ENCODE results near the gene DENND4A. TPM values are rescaled to one million over a fixed set of nuclear protein-coding genes. Genes with fewer than 3 reads are reported as not detected.

DENND4A gene
- total RNA-seq, 1 donor from 2014 or later, result 13.9 TPM

GRCh38 chr15:65639509-65639908 lies 152.6 kb downstream of the DENND4A start:
- FAIRE-seq (no peak), DNase-seq (ENCODE audit: low read depth) (no peak)
- Mint-ChIP-seq H3K27me3 (ENCODE audit: low read depth, unreplicated experiment) (peaks cover 6% of the 10 kb centered on the region), H3K9me3 (ENCODE audit: unreplicated experiment) (no peaks in the 10 kb centered on the region), H3K36me3 (ENCODE audit: low read depth, unreplicated experiment) (peaks cover 2% of the 10 kb centered on the region), H3K4me1 (ENCODE audit: low read depth, unreplicated experiment) (peaks cover 10% of the 10 kb centered on the region), H3K4me3 (ENCODE audit: unreplicated experiment) (no peak overlapping the region), H3K27ac (ENCODE audit: unreplicated experiment) (no peak overlapping the region)
- Histone ChIP-seq H2AFZ (ENCODE audit: low read depth, low read length) (no peak overlapping the region), H3K9me3 (ENCODE audit: insufficient read depth, low read depth, low read length) (no peaks in the 10 kb centered on the region), H3K79me2 (ENCODE audit: insufficient read depth, low read length) (no peaks in the 10 kb centered on the region), H3K27me3 (ENCODE audit: insufficient read depth, low read length) (no peaks in the 10 kb centered on the region), H3K4me3 (ENCODE audit: insufficient read depth, low read depth, low read length) (no peak overlapping the region), H4K20me1 (ENCODE audit: insufficient read depth, low read length) (no peaks in the 10 kb centered on the region), H3K4me1 (ENCODE audit: insufficient read depth, low read length) (peaks cover 4% of the 10 kb centered on the region), H3K36me3 (ENCODE audit: insufficient read depth, low read length) (no peaks in the 10 kb centered on the region), H3K4me2 (ENCODE audit: low read length) (no peak overlapping the region), H3K9ac (ENCODE audit: low read length) (no peak overlapping the region), H3K27ac (ENCODE audit: low read depth, low read length) (no peak overlapping the region)
- TF ChIP-seq, protein P1, sequence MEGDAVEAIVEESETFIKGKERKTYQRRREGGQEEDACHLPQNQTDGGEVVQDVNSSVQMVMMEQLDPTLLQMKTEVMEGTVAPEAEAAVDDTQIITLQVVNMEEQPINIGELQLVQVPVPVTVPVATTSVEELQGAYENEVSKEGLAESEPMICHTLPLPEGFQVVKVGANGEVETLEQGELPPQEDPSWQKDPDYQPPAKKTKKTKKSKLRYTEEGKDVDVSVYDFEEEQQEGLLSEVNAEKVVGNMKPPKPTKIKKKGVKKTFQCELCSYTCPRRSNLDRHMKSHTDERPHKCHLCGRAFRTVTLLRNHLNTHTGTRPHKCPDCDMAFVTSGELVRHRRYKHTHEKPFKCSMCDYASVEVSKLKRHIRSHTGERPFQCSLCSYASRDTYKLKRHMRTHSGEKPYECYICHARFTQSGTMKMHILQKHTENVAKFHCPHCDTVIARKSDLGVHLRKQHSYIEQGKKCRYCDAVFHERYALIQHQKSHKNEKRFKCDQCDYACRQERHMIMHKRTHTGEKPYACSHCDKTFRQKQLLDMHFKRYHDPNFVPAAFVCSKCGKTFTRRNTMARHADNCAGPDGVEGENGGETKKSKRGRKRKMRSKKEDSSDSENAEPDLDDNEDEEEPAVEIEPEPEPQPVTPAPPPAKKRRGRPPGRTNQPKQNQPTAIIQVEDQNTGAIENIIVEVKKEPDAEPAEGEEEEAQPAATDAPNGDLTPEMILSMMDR (IDR thresholded peaks at IDR 0.05; ENCODE audit: insufficient read depth, low read depth, low read length), result no peak
- TF ChIP-seq EZH2 (IDR thresholded peaks at IDR 0.05; ENCODE audit: insufficient read depth, low read length), result no peak

DNA sequence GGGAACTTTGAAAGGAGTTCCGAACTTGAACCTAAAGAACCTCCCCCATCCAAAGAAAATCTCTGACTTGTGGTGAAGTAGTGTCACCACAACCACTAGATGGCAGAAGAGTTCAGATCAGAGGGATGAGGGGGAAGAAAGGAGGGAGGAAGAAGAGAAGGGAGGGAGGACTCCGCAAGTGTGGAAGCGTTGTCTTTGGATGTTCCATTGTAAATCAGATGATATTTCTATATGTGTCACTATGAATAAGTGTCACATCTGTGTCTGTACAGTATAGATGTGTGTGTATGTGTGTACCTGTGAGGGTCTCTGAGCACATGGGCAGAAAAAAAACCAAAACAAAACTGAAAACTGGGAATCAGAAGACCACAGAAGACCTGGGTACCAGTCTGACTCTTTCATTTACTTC lies 153.4 kb downstream of the DENND4A start:
- H2AFZ ChIP-seq (ENCODE audit: low read depth, low read length), result no peak overlapping the region

DNA sequence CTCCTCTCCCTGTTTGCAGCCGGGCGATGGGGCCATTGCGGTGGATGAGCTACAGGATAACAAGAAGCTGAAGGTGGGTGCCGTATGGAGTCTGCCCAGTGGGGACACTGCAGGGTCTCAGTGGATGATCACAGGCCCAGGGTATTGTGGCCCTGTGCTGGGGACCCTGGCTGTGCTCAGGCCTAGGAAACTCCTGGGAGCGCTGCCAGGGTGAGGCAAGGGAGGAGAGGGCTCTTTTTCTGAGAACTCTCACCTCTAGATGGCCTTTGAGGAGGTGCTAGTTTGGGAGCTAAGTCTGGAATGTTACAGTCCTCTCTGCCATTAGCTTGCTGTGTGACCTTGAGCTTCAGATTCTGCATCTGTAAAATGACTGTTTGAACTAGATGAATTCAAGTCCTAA lies 154.0 kb downstream of the DENND4A start:
- Histone ChIP-seq H3K9me3 (ENCODE audit: insufficient read depth, low read depth, low read length) (no peaks in the 10 kb centered on the region), H2AFZ (ENCODE audit: low read depth, low read length) (peak overlapping the region; percentile 20), H3K27me3 (ENCODE audit: insufficient read depth, low read length) (no peaks in the 10 kb centered on the region), H3K4me3 (ENCODE audit: insufficient read depth, low read depth, low read length) (no peak overlapping the region), H3K4me2 (ENCODE audit: low read length) (peak overlapping the region; percentile 60), H3K27ac (ENCODE audit: low read depth, low read length) (no peak overlapping the region), H3K36me3 (ENCODE audit: insufficient read depth, low read length) (no peaks in the 10 kb centered on the region), H3K79me2 (ENCODE audit: insufficient read depth, low read length) (no peaks in the 10 kb centered on the region), H3K9ac (ENCODE audit: low read length) (peak overlapping the region; percentile 36), H3K4me1 (ENCODE audit: insufficient read depth, low read length) (peaks cover 4% of the 10 kb centered on the region), H4K20me1 (ENCODE audit: insufficient read depth, low read length) (no peaks in the 10 kb centered on the region)
- Mint-ChIP-seq H3K4me1 (ENCODE audit: low read depth, unreplicated experiment) (peaks cover 13% of the 10 kb centered on the region), H3K4me3 (ENCODE audit: unreplicated experiment) (no peak overlapping the region), H3K27me3 (ENCODE audit: low read depth, unreplicated experiment) (peaks cover 6% of the 10 kb centered on the region), H3K27ac (ENCODE audit: unreplicated experiment) (no peak overlapping the region), H3K9me3 (ENCODE audit: unreplicated experiment) (no peaks in the 10 kb centered on the region), H3K36me3 (ENCODE audit: low read depth, unreplicated experiment) (no peaks in the 10 kb centered on the region)
- FAIRE-seq, result no peak
- DNase-seq (ENCODE audit: low read depth), result no peak
- TF ChIP-seq, protein P1 (IDR thresholded peaks at IDR 0.05; ENCODE audit: insufficient read depth, low read depth, low read length), result no peak
- no peak for TF ChIP-seq EZH2 (IDR thresholded peaks at IDR 0.05; ENCODE audit: insufficient read depth, low read length)

More for the DNA sequence above, 153.4 kb downstream of the DENND4A start:
- Mint-ChIP-seq H3K27ac (ENCODE audit: unreplicated experiment) (no peak overlapping the region), H3K9me3 (ENCODE audit: unreplicated experiment) (no peaks in the 10 kb centered on the region), H3K36me3 (ENCODE audit: low read depth, unreplicated experiment) (no peaks in the 10 kb centered on the region), H3K4me1 (ENCODE audit: low read depth, unreplicated experiment) (peaks cover 12% of the 10 kb centered on the region), H3K4me3 (ENCODE audit: unreplicated experiment) (no peak overlapping the region), H3K27me3 (ENCODE audit: low read depth, unreplicated experiment) (peaks cover 6% of the 10 kb centered on the region)
- FAIRE-seq, result no peak
- Histone ChIP-seq H3K79me2 (ENCODE audit: insufficient read depth, low read length) (no peaks in the 10 kb centered on the region), H4K20me1 (ENCODE audit: insufficient read depth, low read length) (no peaks in the 10 kb centered on the region), H3K4me2 (ENCODE audit: low read length) (peak overlapping the region; percentile 60), H3K27me3 (ENCODE audit: insufficient read depth, low read length) (no peaks in the 10 kb centered on the region), H3K4me3 (ENCODE audit: insufficient read depth, low read depth, low read length) (no peak overlapping the region), H3K4me1 (ENCODE audit: insufficient read depth, low read length) (peaks cover 4% of the 10 kb centered on the region), H3K36me3 (ENCODE audit: insufficient read depth, low read length) (no peaks in the 10 kb centered on the region), H3K9ac (ENCODE audit: low read length) (peak overlapping the region; percentile 36), H3K9me3 (ENCODE audit: insufficient read depth, low read depth, low read length) (no peaks in the 10 kb centered on the region), H3K27ac (ENCODE audit: low read depth, low read length) (no peak overlapping the region)
- peak; percentile 71 for DNase-seq (ENCODE audit: low read depth)
- TF ChIP-seq, protein P1 (IDR thresholded peaks at IDR 0.05; ENCODE audit: insufficient read depth, low read depth, low read length), result peak; percentile 72
- TF ChIP-seq EZH2 (IDR thresholded peaks at IDR 0.05; ENCODE audit: insufficient read depth, low read length), result no peak
